Adrenal gland (tissue), 5 donors: ENCODE results near the gene TSC22D2.

ENCODE experiments used
- POLR2A ChIP-seq, 2 donors: fragments of 450-650 bp; IDR thresholded peaks; one replicate each; pipeline ENCODE4 v1.6.1; 2017; ENCODE audit warnings: antibody characterized with exemption in 2 of 2, mild to moderate bottlenecking in 2 of 2, moderate library complexity in 1 of 2
- TF ChIP-seq, protein P1 (sequence below), 6 experiments: fragments of 450-650 bp in 4 of 6; fragments of 200-600 bp in 2 of 6; sonication (generic) in 1 of 6; IDR thresholded peaks; 1 replicate in 5 of 6; 2 replicates in 1 of 6; pipeline versions ENCODE4 v1.5.1 to v1.8.0; 2016 to 2021; ENCODE audit warnings: antibody characterized with exemption in 6 of 6, mild to moderate bottlenecking in 2 of 6, moderate library complexity in 1 of 6
- donor health status: DM: no; HTN: no; CAD: no.

DNA sequence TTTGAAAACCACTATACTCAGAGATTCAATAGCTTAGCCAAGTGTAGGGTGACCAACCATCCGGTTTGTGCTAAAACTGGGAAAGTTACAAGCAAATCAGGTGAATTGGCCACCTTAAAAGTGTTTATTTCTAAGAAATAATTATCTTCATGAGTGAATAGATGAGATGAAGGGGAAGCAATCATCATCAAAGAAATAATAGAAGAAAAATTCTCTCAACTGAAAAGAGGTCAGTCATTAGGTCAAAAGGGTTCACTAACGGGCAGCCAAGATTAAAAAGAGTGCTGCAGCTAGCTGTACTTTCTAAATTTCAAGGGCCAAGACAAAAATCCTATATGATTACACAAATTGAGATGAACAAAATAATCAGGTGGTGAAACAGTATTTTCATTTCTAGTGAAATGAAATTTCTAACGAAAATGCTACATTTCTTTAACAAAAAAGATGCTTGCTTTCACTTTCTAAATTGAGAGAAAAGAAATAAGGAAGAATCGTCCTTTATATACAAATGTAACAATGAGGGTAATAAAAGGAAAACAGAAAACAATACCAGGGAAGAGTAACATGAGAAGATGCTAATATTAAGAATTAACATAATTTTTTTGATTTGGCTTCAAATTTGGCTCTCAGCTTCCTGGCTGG is 34.7 kb upstream of the TSC22D2 start:
- TF ChIP-seq, protein P1, sequence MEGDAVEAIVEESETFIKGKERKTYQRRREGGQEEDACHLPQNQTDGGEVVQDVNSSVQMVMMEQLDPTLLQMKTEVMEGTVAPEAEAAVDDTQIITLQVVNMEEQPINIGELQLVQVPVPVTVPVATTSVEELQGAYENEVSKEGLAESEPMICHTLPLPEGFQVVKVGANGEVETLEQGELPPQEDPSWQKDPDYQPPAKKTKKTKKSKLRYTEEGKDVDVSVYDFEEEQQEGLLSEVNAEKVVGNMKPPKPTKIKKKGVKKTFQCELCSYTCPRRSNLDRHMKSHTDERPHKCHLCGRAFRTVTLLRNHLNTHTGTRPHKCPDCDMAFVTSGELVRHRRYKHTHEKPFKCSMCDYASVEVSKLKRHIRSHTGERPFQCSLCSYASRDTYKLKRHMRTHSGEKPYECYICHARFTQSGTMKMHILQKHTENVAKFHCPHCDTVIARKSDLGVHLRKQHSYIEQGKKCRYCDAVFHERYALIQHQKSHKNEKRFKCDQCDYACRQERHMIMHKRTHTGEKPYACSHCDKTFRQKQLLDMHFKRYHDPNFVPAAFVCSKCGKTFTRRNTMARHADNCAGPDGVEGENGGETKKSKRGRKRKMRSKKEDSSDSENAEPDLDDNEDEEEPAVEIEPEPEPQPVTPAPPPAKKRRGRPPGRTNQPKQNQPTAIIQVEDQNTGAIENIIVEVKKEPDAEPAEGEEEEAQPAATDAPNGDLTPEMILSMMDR (IDR thresholded peaks at IDR 0.05), result no peak
- no peak for TF ChIP-seq POLR2A (IDR thresholded peaks at IDR 0.05)
